NCI-H1436 treated with DMSO at 0.1 percent for 48 hours (cell line): ENCODE data around the gene STARD13.

Experiments
- DNase-seq: peaks from one replicate; lab custom pipeline; 2025; lab: John Stamatoyannopoulos, UW

Gene STARD13

GRCh38 chr13:33228648-33229445, 56.7 kb downstream of the STARD13 start:
- DNase-seq, result no peak

- no peak for DNase-seq
These were observed 57.5 kb downstream of the STARD13 start for GRCh38 chr13:33227927-33228647.

GRCh38 chr13:33224686-33225085, 60.9 kb downstream of the STARD13 start:
- DNase-seq, result no peak

GRCh38 chr13:33224191-33224590, 61.4 kb downstream of the STARD13 start:
- no peak for DNase-seq

GRCh38 chr13:33219926-33220325, 65.6 kb downstream of the STARD13 start:
- no peak for DNase-seq

DNA sequence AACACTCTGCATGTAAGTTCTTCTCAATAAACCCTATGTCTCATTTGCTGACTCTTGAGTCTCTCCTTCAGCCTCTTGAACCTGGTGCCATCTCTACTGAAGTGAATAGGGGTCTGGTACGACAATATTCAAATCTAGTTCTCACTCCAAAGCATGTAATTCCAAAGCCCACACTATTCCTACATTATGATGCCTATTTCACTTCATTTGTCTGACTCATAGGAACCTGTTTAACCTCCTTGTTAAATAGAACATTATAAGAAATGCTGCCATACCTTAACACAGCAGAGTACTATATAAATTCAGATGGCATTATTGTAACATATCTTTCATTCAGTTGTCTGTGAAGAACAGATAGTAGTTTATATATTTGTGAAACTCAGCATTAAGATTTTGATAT, 67.1 kb downstream of the STARD13 start:
- DNase-seq, result no peak

- no peak for DNase-seq
These were observed 67.5 kb downstream of the STARD13 start for GRCh38 chr13:33218020-33218419.

DNA sequence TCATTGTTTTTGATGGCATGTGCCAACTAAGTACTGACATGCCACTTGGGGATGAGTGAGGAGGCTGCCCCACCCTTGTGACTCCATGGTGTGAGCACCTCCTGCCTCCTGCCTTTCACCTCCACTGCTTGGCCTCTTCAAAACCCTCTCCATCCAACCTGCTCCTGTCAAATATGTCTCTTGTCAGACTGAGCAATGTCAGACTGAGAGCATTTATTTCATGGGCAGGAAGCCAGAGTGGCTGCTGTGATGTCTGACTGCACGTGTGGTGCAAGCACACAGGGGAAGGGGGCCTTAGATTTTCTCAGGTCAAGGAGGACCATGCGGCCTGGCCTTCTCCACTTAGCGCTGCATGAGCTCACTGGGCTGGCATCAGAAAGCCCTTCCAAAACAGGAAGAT, 68.3 kb downstream of the STARD13 start:
- DNase-seq, result no peak

GRCh38 chr13:33213797-33214196, 71.8 kb downstream of the STARD13 start:
- DNase-seq, result no peak

GRCh38 chr13:33213024-33213768, 72.4 kb downstream of the STARD13 start:
- no peak for DNase-seq

DNA sequence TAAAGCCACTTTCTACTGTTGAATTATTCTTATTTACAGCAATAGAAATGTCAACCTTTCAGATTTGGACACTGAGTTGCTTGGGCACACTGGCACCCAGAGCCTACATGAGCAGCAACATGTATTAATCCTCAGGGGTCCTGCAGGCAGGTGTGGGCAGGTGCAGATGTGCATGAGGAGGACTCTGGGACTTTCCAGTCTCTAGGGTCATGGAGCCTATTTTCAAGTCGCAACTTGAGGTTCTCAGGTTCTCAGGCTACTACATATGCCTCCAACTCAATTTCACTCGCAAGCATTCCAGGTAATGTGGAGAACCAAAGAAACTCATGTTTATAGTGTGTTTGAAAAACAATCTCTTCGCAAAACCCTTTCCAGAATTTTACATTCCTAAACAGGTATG, 73.2 kb downstream of the STARD13 start:
- no peak for DNase-seq

GRCh38 chr13:33210090-33210489, 75.5 kb downstream of the STARD13 start:
- DNase-seq, result no peak

DNA sequence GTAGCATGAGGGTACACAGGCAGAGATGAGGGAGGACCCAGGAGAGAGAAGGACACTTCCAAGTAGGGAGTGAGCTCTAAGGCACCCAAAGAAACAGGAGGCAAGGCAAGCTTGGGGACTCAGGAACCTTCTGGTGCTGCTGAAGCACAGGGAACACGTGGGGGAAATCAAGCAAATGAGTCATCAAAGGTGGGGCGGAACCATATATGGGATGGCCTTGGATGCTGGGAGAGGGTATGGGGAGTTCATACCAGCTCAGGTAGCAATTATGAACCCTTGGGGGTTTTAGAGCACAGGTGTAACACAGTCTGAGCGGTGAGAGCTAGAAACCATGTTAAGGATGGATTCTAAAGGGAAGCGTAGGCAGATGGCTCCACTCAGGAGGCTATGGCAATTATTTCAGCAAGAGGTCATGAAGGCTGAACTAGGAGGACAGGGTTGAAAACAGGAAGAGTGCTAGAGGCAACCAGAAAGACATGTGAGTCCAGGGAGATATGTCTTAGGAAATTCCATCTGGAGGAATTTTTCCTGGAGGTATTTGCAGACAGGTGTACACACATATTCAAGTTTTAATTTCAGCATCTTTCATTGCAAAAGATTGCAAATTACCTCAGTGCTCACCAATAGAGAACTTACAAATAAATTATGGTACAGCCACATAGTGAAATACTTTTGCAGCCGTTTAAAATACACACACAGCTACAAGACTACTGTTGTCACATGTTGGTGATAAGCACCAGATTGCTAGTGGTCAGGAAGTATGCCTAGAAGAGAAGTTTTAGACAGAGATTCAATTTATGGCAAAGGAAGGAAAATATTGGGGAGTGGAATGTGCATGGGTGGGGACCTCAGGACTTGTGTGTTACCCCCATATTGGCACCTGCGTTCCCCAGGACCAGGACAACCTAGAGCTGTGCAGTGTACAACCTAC, 77.0 kb downstream of the STARD13 start:
- no peak for DNase-seq

DNA sequence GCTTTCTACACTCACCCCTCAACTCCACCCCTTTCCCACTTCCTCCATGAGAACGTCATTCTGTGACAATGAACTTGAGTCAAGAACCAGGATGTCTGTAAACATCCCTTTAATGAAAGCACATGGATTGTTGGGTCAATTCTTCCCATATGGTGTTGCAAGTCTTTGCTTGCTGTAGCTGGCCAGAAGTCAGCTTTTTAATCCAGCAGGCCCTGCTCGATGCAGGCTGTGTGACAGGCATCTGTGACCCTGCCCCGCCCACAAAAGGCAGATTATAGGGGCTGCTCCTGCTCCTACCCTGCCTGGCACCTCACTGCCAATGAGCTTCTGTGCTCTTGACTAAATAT, 78.0 kb downstream of the STARD13 start:
- DNase-seq, result no peak

DNA sequence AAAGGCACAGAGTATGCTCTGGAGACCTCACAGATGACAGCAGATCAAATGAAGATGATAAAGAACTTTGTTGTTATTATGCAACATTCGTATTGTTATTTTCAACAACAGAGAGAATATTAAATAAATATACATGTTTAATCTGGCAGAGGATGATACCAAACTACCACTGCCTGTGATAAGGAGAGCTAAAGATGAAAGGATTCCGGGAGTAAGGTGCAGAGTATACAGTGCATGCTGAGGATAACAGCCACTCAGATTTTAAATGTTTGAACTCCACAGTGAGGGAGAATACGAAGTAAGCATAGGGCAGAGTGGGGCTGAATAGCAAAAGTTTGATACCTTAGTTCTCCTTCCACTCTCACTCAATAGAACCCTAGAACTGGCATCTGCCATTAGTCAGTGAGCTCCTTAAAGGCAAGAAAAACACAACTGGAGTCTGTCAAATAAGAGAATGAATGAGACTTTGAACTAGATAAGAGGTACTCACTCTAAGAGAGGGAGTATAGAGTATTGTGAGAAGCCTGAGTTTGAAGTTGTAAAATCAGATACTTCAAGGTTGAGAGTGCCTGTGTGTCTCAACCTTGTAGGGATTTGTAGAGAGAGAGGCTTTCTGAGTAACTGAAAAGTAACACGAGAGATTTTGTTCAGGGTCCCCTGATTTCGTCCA, 78.5 kb downstream of the STARD13 start:
- no peak for DNase-seq

DNA sequence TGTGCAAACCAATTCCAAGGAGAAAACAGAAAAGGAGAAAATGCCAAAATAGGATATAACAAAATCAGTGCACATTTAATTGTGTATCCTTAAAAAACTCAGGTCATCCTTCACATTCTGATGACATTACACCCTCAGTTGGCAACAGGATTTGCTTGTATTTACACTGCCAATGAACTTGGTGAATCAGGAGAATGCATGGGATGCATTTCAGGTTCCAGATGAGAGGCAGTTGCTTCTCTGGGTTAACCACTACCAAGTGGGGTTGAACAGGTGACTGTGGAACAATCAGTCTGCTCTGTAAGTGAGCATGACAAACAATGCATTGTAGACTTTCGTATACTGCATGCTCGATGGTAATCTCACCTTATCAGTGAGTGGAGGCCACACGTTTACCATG, 79.1 kb downstream of the STARD13 start:
- DNase-seq, result no peak

- no peak for DNase-seq
These were observed 79.7 kb downstream of the STARD13 start for GRCh38 chr13:33205804-33206221.

GRCh38 chr13:33205224-33205623, 80.3 kb downstream of the STARD13 start:
- DNase-seq, result no peak

- DNase-seq, result no peak
These were observed 81.2 kb downstream of the STARD13 start for GRCh38 chr13:33204130-33204927.

GRCh38 chr13:33202644-33203169, 82.8 kb downstream of the STARD13 start:
- no peak for DNase-seq
